GM12878 (cell line): ENCODE data around the gene TBC1D22B. TPM values are rescaled to one million over a fixed set of nuclear protein-coding genes. Genes with fewer than 3 reads are reported as not detected.

Experiments used
- ATAC-seq: fragments of 200-7000 bp; cut with Tn5 transposase; 3 replicates; pipeline ENCODE4 v1.9.1; 2020; ENCODE audit warnings: mild to moderate bottlenecking, moderate library complexity
- BruUV-seq: library from RNA; stranded (reverse); fragments of 400-500 nt; replicated peaks from 2 replicates; lab custom pipeline; 2021; lab: Mats Ljungman, UMichigan
- CTCF ChIA-PET: fragments of 300-600 bp; sonication (Branson Sonifier 250); formaldehyde crosslinking; extraction: SDS; loops from one replicate; lab custom pipeline; 2021; ENCODE audit warnings: inconsistent platforms; lab: Yijun Ruan, JAX
- POLR2A ChIA-PET: fragments of 350-600 bp; formaldehyde crosslinking; extraction: SDS; loops from one replicate; lab custom pipeline; 2021; ENCODE audit warnings: inconsistent platforms; lab: Charles Lee
- RAD21 ChIA-PET: fragments of 300-600 bp; sonication (Branson Sonifier 250); formaldehyde crosslinking; loops from one replicate; lab custom pipeline; 2023; ENCODE audit warnings: antibody characterized with exemption; ENCODE audit not compliant: unreplicated experiment; lab: Charles Lee
- SMC1A ChIA-PET: fragments of 300-600 bp; sonication (Branson Sonifier 250); formaldehyde crosslinking; loops from one replicate; lab custom pipeline; 2023; ENCODE audit not compliant: unreplicated experiment, uncharacterized antibody; lab: Charles Lee
- DNase-seq: peaks from one replicate; pipeline ENCODE4 v3.0.0-alpha.2; 2011; ENCODE audit warnings: low read depth, low spot score
- FAIRE-seq: peaks from 3 replicates; lab custom pipeline; 2011; peaks lifted over from hg19 to GRCh38; lab: Jason Lieb, UNC
- H2AFZ ChIP-seq: 2 replicates; pipeline ENCODE4 v1.6.0; 2011; ENCODE audit warnings: low read depth, low read length, control low read depth; ENCODE audit not compliant: control insufficient read depth
- H3K27ac ChIP-seq: 2 replicates; pipeline ENCODE4 v1.5.1; 2011; ENCODE audit warnings: control low read depth; ENCODE audit not compliant: control insufficient read depth, insufficient read depth
- H3K27me3 ChIP-seq, 2 experiments: replicated peaks in 1 of 2; 2 replicates each; pipeline versions ENCODE4 v1.6.0 to v1.6.1; 2011; ENCODE audit warnings: low read length in 1 of 2; ENCODE audit not compliant: control insufficient read depth in 2 of 2, insufficient read depth in 2 of 2
- H3K36me3 ChIP-seq, 2 experiments: 2 replicates each; pipeline ENCODE4 v1.5.1; 2011; ENCODE audit warnings: low read length in 1 of 2; ENCODE audit not compliant: control insufficient read depth in 2 of 2, insufficient read depth in 2 of 2
- H3K4me1 ChIP-seq: 2 replicates; pipeline ENCODE4 v1.6.1; 2011; ENCODE audit warnings: mild to moderate bottlenecking, low read length, moderate library complexity, mixed read lengths; ENCODE audit not compliant: control insufficient read depth, insufficient read depth
- H3K4me2 ChIP-seq: 2 replicates; pipeline ENCODE4 v1.6.0; 2011; ENCODE audit warnings: control low read depth; ENCODE audit not compliant: control insufficient read depth, insufficient read depth
- H3K4me3 ChIP-seq: fragments of 200-600 bp; sonication (generic); 2 replicates; pipeline ENCODE4 v1.5.1; 2016
- H3K79me2 ChIP-seq: 2 replicates; pipeline ENCODE4 v1.6.0; 2011; ENCODE audit warnings: low read length; ENCODE audit not compliant: control insufficient read depth, insufficient read depth
- H3K9ac ChIP-seq: 2 replicates; pipeline ENCODE4 v1.8.0; 2011; ENCODE audit warnings: low read length, control low read depth, mixed read lengths; ENCODE audit not compliant: control insufficient read depth, insufficient read depth
- H3K9me3 ChIP-seq: replicated peaks from 3 replicates; pipeline ENCODE4 v1.5.1; 2011; ENCODE audit warnings: mild to moderate bottlenecking, low read length; ENCODE audit not compliant: control insufficient read depth, insufficient read depth
- H4K20me1 ChIP-seq: 2 replicates; pipeline ENCODE4 v1.6.0; 2011; ENCODE audit not compliant: control insufficient read depth, insufficient read depth
- BCL11A ChIP-seq: IDR thresholded peaks from 2 replicates; pipeline ENCODE4 v1.6.1; 2011; ENCODE audit warnings: low read depth, low read length
- BCL3 ChIP-seq: IDR thresholded peaks from 2 replicates; pipeline ENCODE4 v1.6.1; 2011; ENCODE audit warnings: borderline replicate concordance, low read depth, mild to moderate bottlenecking, moderate library complexity, low read length; ENCODE audit not compliant: insufficient read depth, poor library complexity, severe bottlenecking
- BHLHE40 ChIP-seq, 2 experiments: fragments of 450-650 bp in 1 of 2; IDR thresholded peaks; 2 replicates each; pipeline ENCODE4 v1.6.1; 2011 to 2017; ENCODE audit warnings: low read depth in 2 of 2, borderline replicate concordance in 1 of 2, improper control_type of control experiment in 1 of 2, low read length in 1 of 2, mild to moderate bottlenecking in 1 of 2
- BRCA1 ChIP-seq: IDR thresholded peaks from 2 replicates; pipeline ENCODE4 v1.6.1; 2011; ENCODE audit warnings: low read depth, low read length, improper control_type of control experiment
- CHD1 ChIP-seq: IDR thresholded peaks from 2 replicates; pipeline ENCODE4 v1.6.1; 2012; ENCODE audit warnings: low read depth, low read length, improper control_type of control experiment
- DPF2 ChIP-seq: fragments of 450-650 bp; IDR thresholded peaks from 2 replicates; pipeline ENCODE4 v1.6.1; 2017; ENCODE audit warnings: mild to moderate bottlenecking
- IKZF2 ChIP-seq, 2 experiments: fragments of 450-650 bp; IDR thresholded peaks; 2 replicates each; pipeline ENCODE4 v1.6.1; 2017; ENCODE audit warnings: mild to moderate bottlenecking in 2 of 2, moderate library complexity in 2 of 2
- IRF3 ChIP-seq: fragments of 450-650 bp; IDR thresholded peaks from 2 replicates; pipeline ENCODE4 v1.6.1; 2014; ENCODE audit warnings: mild to moderate bottlenecking
- IRF4 ChIP-seq: IDR thresholded peaks from 2 replicates; pipeline ENCODE4 v1.6.1; 2011; ENCODE audit warnings: low read depth, low read length
- PML ChIP-seq: IDR thresholded peaks from 2 replicates; pipeline ENCODE4 v1.6.1; 2012; ENCODE audit warnings: low read length, inconsistent platforms
- POU2F2 ChIP-seq: IDR thresholded peaks from 3 replicates; pipeline ENCODE4 v1.6.1; 2011; ENCODE audit warnings: low read depth, mild to moderate bottlenecking, low read length, borderline replicate concordance
- PRDM15 ChIP-seq: fragments of 450-650 bp; formaldehyde crosslinking; IDR thresholded peaks from 2 replicates; pipeline ENCODE4 v1.4.0; 2020; ENCODE audit warnings: mild to moderate bottlenecking, moderate library complexity
- SIN3A ChIP-seq: IDR thresholded peaks from 2 replicates; pipeline ENCODE4 v1.6.1; 2012; ENCODE audit warnings: low read depth, low read length, improper control_type of control experiment
- SMAD1 ChIP-seq: fragments of 450-650 bp; IDR thresholded peaks from 2 replicates; pipeline ENCODE4 v1.6.1; 2018; ENCODE audit warnings: mild to moderate bottlenecking, low read depth; ENCODE audit not compliant: partially characterized antibody
- SREBF1 ChIP-seq: IDR thresholded peaks from 2 replicates; pipeline ENCODE4 v1.6.1; 2012; ENCODE audit warnings: mild to moderate bottlenecking, low read length
- USF1 ChIP-seq: IDR thresholded peaks from 2 replicates; pipeline ENCODE4 v1.6.1; 2011; ENCODE audit warnings: borderline replicate concordance, low read depth, mild to moderate bottlenecking, moderate library complexity, mixed read lengths, low read length; ENCODE audit not compliant: insufficient read depth; ENCODE audit errors: extremely low read length
- ZZZ3 ChIP-seq: IDR thresholded peaks from 2 replicates; pipeline ENCODE4 v1.6.1; 2011; ENCODE audit warnings: low read depth; ENCODE audit not compliant: control insufficient read depth, insufficient read length
- WGBS: methylation state at CpG from one replicate; pipeline ENCODE4 v1.1.6; 2016; ENCODE audit warnings: low lambda C conversion rate; ENCODE audit not compliant: insufficient replicate concordance, insufficient coverage; ENCODE audit errors: missing lambda C conversion rate; 5-methylcytosine and 5-hydroxymethylcytosine counted together
- in situ Hi-C: fragments of 300-500 bp; cut with MboI; formaldehyde crosslinking; loops from 9 replicates; pipeline ENCODE4 v1.14.3; 2018; ENCODE audit warnings: mixed read lengths
- intact Hi-C: fragments of 100-400 bp; cut with micrococcal nuclease; formaldehyde crosslinking; loops from one replicate; pipeline ENCODE4 v1.14.2; 2022; ENCODE audit not compliant: unreplicated experiment
- polyA plus RNA-seq, 11 experiments: library from polyadenylated mRNA; depleted of rRNA in 4 of 11; unstranded in 6 of 11; stranded (reverse) in 5 of 11; fragments of >200 nt; fragmentation: Nextera tagmentation in 4 of 11; fragmentation: Illumina TruSeq in 1 of 11; extraction: Ambion mirVana in 4 of 11; extraction: Trizol in 1 of 11; gene quantifications; 1 replicate in 1 of 11; 2 replicates in 10 of 11; pipeline versions ENCODE4 v1.2.1 to v1.2.3, GENCODE V29; 2011 to 2016; ENCODE audit warnings: inconsistent platforms in 2 of 11, missing spikeins in 2 of 11, low read depth in 1 of 11
- total RNA-seq, 4 experiments: library from RNA; depleted of rRNA in 3 of 4; stranded (reverse); fragments of >200 nt in 3 of 4; fragmentation: Illumina TruSeq in 1 of 4; extraction: Trizol in 1 of 4; gene quantifications; 2 replicates each; pipeline versions ENCODE4 v1.2.1 to v1.2.3, GENCODE V29; 2013 to 2021

The TBC1D22B gene
- total and polyA plus RNA-seq, 10 of the 15 experiments (the other 5 are each of a cell fraction or from before 2014, with no cell fraction given) = 3.4 to 18.7 (median 14.1) TPM

GRCh38 chr6:37256692-37257319 lies 766 bp upstream of the TBC1D22B start:
- in situ Hi-C loops = no loop called here
- TF ChIP-seq BCL11A (no peak), SREBF1 (no peak), BRCA1 (no peak), IRF3 (no peak), POU2F2 (no peak), IKZF2 (IDR thresholded peaks at IDR 0.05) (no peak), ZZZ3 (no peak), SMAD1 (no peak), SIN3A (no peak), CHD1 (no peak), BCL3 (no peak), DPF2 (no peak), PRDM15 (CRISPR knock-in tag) (no peak), BHLHE40 (IDR thresholded peaks at IDR 0.05; ENCODE audit: borderline replicate concordance in 1 of 2, low read depth in 2 of 2, low read length in 1 of 2) (no peak), PML (no peak), USF1 (no peak), IRF4 (no peak)

More at GRCh38 chr6:37256692-37257319, 766 bp upstream of the TBC1D22B start:
- H3K9ac ChIP-seq = no peak overlapping the region
- RAD21 ChIA-PET = interaction anchor here (1.3 to 1.7 kb wide), 3 partner anchors 14 to 85 kb away, joined by 5 to 6 read pairs (median 5); no protein-coding TSS in a partner anchor
- peak overlapping the region; percentile 84; the same call in 1 of the 2 replicates for H3K4me3 ChIP-seq
- DNase-seq = no peak
- no peaks in the 10 kb centered on the region; the same call in 1 of the 2 replicates for H4K20me1 ChIP-seq
- H3K9me3 ChIP-seq = no peaks in the 10 kb centered on the region
- no peak for FAIRE-seq
- SMC1A ChIA-PET = interaction anchor here (1.1 to 1.5 kb wide), 6 partner anchors 8 to 86 kb away, joined by 3 to 5 read pairs (median 4); partner anchors contain the start of gene PIM1
- H3K27ac ChIP-seq = no peak overlapping the region
- intact Hi-C loops = no loop called here
- H2AFZ ChIP-seq = peak overlapping the region; percentile 60
- no peak for ATAC-seq
- peaks cover 35% of the 10 kb centered on the region for H3K79me2 ChIP-seq
- CTCF ChIA-PET = interaction anchor here (1.0 to 2.0 kb wide), 3 partner anchors 49 to 58 kb away, joined by 3 to 7 read pairs (median 5); no protein-coding TSS in a partner anchor
- H3K36me3 ChIP-seq = no peaks in the 10 kb centered on the region
- 59% methylated on average over 12 of the region's 12 CpGs for WGBS
- H3K4me1 ChIP-seq = peaks cover 11% of the 10 kb centered on the region
- H3K27me3 ChIP-seq = no peaks in the 10 kb centered on the region
- POLR2A ChIA-PET = interaction anchor here (0.6 to 1.6 kb wide), 10 partner anchors 8 to 271 kb away, joined by 3 to 8 read pairs (median 4); partner anchors contain the start of gene MTCH1
- BruUV-seq = TSS peak; percentile 53
- peak overlapping the region; percentile 78 for H3K4me2 ChIP-seq
